IMR-90 (cell line): ENCODE measurements around the gene LHFPL6.

ENCODE experiments used
- CEBPB ChIP-seq: IDR thresholded peaks from 2 replicates; pipeline ENCODE4 v1.6.1; 2012; ENCODE audit warnings: low read depth, low read length, improper control_type of control experiment
- FOS ChIP-seq: fragments of 150-350 bp; IDR thresholded peaks from 2 replicates; pipeline ENCODE4 v1.6.1; 2016; ENCODE audit warnings: low read depth, low read length
- MAZ ChIP-seq: IDR thresholded peaks from 2 replicates; pipeline ENCODE4 v1.6.1; 2012; ENCODE audit warnings: low read depth, mild to moderate bottlenecking, low read length, improper control_type of control experiment, moderate library complexity, borderline replicate concordance
- POLR2A ChIP-seq: IDR thresholded peaks from 2 replicates; pipeline ENCODE4 v1.6.1; 2012; ENCODE audit warnings: mild to moderate bottlenecking, low read depth, low read length
- RAD21 ChIP-seq: IDR thresholded peaks from 2 replicates; pipeline ENCODE4 v1.6.1; 2012; ENCODE audit warnings: low read length, improper control_type of control experiment
- TF ChIP-seq, protein P1 (sequence below): fragments of 150-350 bp; IDR thresholded peaks from 2 replicates; pipeline ENCODE4 v1.6.1; 2016; ENCODE audit warnings: low read depth, mild to moderate bottlenecking, low read length, moderate library complexity, borderline replicate concordance
- TF ChIP-seq, protein P2 (sequence below): conservative IDR thresholded peaks from 2 replicates; pipeline ENCODE4 v1.5.1; 2012; ENCODE audit warnings: mild to moderate bottlenecking, low read depth, low read length, improper control_type of control experiment

- TF ChIP-seq, protein P1, sequence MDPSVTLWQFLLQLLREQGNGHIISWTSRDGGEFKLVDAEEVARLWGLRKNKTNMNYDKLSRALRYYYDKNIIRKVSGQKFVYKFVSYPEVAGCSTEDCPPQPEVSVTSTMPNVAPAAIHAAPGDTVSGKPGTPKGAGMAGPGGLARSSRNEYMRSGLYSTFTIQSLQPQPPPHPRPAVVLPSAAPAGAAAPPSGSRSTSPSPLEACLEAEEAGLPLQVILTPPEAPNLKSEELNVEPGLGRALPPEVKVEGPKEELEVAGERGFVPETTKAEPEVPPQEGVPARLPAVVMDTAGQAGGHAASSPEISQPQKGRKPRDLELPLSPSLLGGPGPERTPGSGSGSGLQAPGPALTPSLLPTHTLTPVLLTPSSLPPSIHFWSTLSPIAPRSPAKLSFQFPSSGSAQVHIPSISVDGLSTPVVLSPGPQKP, result no peak
- TF ChIP-seq, protein P2, sequence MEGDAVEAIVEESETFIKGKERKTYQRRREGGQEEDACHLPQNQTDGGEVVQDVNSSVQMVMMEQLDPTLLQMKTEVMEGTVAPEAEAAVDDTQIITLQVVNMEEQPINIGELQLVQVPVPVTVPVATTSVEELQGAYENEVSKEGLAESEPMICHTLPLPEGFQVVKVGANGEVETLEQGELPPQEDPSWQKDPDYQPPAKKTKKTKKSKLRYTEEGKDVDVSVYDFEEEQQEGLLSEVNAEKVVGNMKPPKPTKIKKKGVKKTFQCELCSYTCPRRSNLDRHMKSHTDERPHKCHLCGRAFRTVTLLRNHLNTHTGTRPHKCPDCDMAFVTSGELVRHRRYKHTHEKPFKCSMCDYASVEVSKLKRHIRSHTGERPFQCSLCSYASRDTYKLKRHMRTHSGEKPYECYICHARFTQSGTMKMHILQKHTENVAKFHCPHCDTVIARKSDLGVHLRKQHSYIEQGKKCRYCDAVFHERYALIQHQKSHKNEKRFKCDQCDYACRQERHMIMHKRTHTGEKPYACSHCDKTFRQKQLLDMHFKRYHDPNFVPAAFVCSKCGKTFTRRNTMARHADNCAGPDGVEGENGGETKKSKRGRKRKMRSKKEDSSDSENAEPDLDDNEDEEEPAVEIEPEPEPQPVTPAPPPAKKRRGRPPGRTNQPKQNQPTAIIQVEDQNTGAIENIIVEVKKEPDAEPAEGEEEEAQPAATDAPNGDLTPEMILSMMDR, result no peak
- TF ChIP-seq MAZ (no peak), CEBPB (no peak), POLR2A (no peak), FOS (no peak), RAD21 (no peak)
Observed at GRCh38 chr13:39571502-39572092, 31.4 kb downstream of the LHFPL6 start.
